HG03457 (cell line): Measurements from ENCODE around the gene EPB41L1.

Experiments used
- ATAC-seq: cut with Tn5 transposase; IDR thresholded peaks from one replicate; pipeline ENCODE4 v1.9.1; 2021; ENCODE audit warnings: moderate number of reproducible peaks; ENCODE audit not compliant: unreplicated experiment

EPB41L1 gene

DNA sequence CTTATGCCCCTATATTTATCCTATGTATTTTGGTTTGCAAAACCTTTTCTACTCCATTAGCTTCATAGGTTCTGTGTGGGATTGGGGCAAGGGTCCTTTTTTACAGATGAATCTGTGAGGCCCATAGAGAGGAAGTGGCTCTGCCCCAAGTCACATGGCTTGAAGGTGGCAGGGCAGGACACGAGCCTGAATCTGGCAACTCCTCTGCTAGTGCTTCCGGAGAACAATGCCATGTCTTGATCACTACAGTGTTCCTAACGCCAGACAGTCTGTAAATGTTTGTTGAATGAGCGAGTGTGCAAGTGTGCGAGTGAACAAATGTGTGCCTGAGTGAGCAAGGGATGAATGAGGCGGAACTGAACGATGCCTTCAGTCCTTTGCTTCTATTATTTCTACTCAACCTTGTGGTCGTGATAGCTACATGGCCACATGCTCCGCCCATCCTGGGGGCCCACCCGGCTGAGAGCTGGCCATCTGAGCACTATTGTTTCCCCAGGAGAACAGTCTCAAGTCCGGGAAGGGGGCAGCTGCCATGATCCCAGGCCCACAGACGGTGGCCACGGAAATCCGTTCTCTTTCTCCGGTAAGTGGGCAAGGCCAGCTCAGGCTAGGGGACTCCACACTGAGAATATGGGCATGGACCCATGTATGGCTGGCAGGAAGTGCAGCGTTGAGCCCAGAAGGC, 64.0 kb downstream of the EPB41L1 start:
- ATAC-seq = no peak

DNA sequence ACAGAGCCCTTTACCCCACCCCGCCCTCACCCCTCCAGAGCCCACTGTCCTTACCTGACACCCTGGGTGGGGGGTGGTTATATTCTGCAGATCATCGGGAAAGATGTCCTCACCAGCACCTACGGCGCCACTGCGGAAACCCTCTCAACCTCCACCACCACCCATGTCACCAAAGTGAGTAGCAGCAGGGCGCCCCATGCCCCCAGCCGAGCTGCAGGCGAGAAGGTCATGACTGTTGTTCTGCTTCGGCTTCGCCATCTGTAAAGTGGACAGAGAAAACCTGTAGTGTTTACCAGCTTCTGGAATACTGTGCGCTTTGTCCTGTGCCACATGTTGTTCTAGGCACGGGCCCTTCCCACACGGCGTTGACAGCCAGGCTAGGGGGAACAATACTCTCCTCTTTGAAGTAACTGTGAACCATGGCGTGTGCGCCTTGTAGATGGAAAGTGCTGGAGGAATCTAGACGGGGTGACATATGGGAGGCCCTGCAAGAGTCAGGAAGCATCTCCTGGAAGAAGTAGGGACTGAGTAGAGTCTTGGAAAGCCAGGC, 65.2 kb downstream of the EPB41L1 start:
- no peak for ATAC-seq

DNA sequence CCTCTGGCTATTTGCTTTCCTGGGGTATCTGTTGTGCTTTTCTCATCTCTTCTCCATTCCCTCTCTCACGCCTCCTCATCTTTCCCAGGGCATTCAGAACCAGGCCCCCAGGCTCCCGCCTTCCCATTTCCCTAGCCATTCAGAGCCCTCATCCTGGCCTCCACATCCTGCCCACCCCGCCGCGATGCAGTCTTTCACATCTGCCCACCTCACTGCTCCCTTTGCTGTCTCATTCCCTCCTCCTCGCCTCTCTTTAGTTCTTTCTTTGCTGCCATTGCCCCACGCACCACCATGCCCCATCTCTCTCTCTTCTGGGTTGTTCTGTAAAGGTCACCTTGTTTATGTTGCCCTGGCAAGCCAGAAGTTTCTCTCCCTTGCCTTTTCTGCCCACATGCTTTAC, 71.1 kb downstream of the EPB41L1 start:
- no peak for ATAC-seq

DNA sequence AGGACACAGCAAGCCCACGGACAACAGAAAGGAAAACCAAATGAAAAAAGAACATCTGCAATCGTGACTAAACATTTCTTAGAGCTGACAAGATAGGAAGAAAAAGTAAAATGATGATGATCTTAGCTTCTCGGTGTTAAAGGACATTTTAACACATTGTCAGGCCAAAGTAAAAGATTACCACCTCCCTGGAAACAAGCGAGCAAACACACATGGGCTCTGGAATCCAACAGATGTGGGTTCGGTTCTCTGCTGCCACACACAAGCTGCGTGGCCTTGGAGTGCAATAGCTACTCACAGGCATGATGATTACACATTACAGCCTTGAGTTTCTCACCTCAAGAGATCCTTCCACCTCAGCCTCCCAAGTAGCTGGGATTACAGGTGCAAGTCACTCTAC, 74.2 kb downstream of the EPB41L1 start:
- no peak for ATAC-seq

DNA sequence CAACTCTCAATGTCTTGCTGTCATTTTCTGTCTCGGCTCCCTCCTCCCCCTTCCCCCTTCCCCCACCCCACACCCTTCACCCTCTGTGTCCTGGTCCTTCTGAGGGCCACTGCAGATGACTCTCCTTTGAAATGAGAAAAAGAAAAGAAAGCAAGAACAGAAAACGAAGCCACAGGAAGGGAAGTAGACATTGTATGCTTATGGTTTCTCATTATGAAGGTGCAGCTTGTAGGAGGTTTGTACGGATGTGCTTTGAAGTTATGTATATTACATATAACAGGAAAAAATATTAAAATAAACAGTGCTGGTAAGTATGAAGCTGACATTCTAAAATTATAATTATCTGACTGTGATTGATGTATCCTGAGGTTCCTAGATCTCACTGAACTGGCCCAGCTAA, 75.5 kb downstream of the EPB41L1 start:
- ATAC-seq = no peak

DNA sequence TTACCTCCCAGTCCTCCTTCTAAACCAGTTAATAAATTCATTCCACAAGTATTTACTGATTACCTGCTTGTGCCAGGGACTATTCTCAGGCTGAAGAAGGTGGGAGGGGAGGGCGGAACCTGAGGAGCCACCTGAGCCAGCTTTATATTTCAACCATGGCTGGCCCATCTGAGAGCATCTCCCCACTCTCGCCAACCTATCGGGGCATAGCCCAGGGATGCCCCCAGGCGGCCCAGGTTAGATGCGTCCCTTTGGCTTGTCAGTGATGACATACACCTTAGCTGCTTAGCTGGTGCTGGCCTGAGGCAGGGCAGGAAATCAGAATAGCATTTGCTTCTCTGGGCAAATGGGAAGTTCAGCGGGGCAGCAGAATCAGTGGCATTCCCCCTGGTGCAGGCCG, 76.8 kb downstream of the EPB41L1 start:
- ATAC-seq = no peak

DNA sequence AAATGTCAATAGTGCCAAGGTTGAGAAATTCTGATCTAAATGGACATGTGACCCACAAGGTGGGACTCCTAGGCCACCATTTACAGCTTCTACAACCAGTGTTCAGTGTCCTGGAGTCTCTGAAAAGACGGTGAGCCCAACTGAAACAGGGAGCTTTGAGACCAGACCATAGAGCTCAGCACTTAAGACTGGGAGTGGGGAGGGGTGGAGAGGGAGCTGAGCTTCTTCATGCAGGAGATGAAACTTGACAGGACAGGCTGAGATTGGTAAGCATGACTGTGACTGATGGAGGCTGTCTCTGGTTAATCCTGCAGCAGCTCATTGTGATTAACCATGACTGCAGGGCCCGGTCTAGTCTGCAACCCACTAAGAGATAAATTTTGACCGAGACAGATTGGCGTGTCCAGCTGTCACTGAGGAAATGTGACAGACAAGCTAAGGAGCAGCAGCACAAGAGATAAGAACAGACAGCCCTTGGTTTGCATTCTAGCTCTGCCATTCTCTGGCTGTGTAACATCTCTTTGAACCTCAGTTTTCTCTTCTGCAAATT, 80.3 kb downstream of the EPB41L1 start:
- no peak for ATAC-seq

DNA sequence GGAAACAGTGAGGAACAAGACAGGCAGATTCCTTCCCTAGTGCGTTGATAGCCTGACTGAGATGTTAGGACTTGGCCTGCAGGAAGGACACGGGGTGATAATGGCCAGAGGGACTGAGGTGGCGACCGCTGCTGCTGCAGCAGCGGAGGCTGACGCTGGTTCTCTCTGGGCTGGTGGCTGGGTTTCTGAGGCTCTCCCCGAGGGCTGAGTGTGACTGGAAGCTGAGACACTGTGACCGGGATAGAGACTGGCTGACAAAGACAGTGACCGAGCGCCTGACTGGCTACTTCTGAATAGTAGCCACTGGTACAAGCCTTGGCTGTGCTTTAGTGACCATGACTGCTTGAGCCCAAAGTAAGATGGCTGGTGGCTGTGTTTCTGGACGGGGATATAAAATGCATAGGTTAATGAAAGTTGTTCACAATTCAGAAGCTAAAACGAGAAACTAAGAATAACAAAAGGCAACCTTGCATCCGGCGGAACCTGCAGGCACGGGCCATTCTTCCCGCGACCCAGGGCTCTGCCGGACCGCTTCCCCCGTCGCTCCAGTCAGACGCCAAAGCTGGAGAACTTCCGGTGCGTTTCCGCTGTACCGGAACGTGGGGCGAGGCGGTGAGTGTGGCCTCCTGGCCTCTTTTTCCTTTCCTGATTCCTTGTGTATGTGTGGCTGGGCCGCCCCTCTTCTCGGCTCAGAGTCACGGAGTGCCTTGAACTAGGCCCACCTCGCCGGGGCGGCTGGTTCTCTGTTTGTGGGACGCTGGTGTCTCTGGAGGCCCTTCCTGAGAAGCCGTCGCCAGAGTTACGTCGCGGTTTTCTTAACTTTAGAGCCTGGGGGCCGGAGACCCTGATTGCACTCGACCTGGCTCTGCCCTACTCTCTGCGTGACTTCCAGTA, 81.6 kb downstream of the EPB41L1 start, which contains the start of gene AAR2:
TSS of gene AAR2 (plus strand) at position 587 of the 894 bp plus-strand sequence. CDS start 3,391 bp downstream, outside the sequence.
- no peak for ATAC-seq

DNA sequence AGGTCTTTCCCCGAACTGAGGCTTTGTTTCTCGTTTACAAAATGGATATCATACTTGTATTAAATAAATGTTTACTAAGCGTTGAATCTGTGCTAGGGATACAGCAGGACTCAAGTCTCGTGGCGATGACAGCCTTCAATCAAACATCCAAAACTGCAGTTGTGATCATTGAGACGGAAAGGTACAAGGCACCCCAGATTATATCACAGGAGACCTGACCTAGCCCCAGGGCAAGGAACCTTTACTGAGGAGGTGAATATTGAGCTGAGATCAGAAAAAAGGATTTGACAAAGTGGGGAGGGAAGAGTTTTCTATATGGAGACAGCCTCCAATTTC, 82.2 kb downstream of the EPB41L1 start:
- ATAC-seq = no peak

DNA sequence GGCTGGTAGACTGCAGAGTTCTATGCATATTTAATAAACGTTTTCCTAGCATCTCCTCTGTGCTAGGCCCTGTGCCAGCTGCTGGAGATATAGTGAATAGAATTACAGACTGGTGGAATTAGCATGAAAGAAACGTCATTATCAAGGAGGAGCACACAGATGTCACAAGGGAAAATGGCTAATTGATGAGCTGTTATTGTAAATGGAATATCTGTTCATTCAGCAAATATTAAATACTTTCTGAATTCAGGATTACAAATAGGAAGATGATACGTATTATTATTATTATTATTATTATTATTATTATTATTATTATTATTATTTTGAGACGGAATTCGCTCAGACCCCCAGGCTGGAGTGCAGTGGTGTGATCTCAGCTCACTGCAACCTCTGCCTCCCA, 82.9 kb downstream of the EPB41L1 start:
- ATAC-seq = no peak

DNA sequence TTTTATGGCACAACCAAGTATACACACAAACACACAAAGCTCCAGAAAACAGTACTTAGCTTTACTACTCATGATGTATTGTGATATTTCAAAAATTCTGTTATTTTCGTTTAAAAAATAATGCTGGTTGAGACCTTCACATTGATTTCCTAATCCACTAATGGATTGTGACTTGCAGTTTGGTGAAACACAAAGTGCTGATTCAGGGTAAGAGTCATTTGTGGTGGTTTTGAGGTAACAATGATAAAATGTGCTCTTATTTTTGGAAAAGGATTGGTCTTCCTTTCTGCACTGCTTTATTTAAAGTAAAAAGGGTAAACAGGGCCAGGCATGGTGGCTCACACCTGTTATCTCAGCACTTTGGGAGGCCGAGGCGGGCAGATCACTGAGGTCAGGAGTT, 83.6 kb downstream of the EPB41L1 start:
- no peak for ATAC-seq

DNA sequence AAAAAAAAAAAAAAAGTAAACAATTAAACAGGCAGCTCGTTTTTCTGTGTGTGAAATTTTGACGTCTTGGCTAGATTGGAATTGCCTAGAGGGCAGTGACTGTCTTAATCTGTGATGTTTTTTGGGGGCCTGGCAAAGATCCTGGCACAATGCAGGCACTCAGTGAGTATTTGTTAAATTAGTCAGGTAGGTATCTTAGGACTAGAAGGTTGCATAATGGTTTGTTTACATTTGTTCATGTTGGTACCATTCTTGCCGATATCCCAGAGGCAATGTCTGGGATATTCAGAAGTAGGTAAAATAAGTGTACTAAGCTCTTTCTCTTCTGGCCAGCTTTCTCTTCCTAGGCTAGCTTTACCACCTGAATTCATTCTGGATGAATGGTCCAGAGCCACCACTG, 84.2 kb downstream of the EPB41L1 start:
- no peak for ATAC-seq

DNA sequence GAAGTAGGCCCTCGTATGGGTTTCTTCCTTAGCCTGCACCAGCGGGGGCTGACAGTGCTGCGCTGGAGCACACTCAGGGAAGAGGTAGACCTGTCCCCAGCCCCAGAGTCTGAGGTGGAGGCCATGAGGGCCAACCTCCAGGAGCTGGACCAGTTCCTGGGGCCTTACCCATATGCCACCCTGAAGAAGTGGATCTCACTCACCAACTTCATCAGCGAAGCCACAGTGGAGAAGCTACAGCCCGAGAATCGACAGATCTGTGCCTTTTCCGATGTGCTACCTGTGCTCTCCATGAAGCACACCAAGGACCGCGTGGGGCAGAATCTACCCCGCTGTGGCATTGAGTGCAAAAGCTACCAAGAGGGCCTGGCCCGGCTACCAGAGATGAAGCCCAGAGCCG, 85.5 kb downstream of the EPB41L1 start:
- no peak for ATAC-seq

DNA sequence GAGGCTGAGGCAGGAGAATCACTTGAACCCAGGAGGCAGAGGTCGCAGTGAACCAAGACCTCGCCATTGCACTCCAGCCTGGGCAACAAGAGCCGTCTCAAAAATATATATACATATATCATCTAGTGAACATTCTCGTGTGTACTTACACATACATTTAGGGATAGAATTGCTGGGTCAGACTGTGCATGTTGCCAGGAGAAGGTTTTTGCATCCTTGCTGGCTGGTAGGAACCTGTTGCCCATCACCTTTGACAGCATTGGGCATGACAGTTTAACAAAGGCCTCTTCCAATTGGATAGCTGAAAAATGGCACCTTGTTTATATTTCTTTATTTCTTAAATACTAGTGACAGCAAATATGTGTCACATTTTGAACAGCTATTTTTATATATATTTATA, 87.1 kb downstream of the EPB41L1 start:
- ATAC-seq = no peak

DNA sequence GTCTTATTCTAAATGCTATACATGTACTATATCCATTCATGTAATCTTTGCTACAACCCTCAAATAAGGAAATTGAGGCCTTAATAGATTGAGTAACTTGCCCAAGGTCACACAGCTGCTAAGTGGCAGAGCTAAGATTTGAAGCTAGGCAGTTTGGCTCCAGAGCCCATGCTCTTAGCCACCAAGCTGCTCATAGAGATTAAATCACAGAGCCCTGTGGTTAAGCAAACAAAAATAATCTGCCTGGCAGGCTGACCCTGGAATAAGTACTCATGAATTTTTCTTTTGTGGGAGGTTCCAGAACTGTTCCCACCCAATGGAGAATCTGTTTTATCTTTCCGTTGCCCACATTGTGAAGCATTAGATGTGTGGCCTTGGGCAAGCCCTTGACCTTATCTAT, 89.2 kb downstream of the EPB41L1 start:
- no peak for ATAC-seq

DNA sequence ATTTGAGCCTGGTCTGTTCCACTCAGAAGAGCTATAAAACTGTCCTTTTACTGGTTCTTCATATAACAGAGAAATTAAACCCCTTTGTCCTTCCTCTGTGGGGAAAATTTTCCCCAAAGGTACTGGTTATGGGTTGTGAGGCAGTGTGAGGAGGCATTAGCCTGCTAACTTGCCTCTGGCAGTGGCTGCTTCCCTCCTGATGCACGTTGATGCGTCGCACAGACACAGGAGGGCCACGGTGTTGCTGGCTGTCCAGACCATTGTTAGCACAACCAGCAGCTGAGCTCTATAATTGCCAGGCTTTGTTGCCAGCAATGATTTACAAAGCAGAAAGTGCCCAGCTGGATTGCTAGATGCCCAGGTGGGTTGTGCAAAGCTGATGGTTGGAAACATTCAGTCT, 91.9 kb downstream of the EPB41L1 start:
- ATAC-seq = no peak

DNA sequence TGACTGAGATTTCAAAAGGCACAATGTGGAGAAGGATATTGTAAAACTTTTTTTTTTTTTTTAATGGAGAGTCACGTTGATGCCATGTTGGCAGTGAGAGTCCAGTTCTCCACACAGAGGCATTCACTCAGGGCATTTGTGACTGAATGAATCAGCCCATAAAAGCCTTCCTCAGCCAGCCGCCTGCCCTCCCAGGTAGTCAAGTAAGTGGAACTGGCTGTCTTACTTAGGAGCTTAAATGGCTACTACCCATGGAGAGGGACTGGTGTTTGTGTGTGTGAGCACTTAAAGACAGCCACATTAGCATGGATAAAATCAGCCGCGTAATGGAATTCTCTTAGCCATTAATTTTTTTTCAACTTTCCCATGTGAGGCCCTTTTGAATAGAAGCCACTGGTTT, 94.3 kb downstream of the EPB41L1 start:
- ATAC-seq = no peak

DNA sequence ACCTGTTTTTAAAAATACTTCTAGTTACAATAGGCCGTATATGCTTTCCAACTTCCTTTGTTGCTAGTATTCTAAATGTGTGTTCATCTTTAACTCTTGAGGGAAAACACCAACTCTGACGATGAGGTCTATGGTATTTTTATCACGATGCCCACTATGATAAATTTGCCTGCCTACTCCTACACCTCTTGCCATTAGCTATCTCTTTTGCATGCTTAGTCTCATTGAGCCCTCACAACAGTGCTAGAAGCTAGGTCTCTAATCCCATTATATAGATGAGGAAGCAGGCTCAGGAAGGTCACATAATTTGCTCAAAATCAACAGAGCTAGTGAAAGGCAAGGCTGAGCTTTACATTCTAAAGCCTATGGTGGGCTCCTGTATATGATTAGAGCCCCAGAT, 94.9 kb downstream of the EPB41L1 start:
- no peak for ATAC-seq

DNA sequence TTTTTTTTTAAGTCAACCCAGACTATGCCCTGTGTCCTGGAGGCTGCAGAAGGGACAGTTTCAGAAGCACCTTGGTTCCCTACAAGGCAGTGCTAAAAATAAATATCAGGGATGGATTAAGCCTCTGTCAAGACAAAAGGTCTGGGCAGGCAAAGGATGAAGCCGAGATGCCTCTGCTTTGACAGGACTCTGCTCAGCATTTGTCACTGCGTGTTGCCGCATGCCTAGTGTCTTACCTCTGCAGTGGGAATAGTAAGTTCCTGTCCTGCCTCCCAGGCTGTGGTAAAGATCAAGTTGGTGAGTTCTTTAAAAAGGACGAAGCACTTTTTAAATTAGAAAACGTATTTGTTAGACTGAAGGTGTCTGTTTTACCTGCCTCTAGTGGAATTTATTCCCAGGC, 96.9 kb downstream of the EPB41L1 start:
- no peak for ATAC-seq

DNA sequence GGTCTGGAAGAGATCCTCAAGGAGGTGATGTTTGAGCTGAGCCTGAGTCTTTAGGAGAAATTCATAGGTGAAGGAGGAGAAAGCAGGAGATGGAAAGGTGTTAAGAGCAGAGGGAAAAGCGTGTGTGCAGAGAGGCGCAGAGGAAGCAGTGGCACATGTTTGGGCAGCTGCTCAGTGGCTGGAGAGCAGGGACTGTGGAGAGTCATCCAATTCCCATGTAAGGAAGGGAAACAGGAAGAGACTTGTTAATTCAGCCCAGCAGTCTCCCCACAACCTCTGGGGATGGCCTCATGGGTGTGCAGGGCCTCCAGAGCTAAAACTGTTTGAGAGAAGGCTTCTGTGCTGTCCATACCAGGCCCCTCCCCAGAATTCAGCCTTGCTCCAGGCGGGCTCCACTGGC, 98.0 kb downstream of the EPB41L1 start:
- ATAC-seq = no peak

DNA sequence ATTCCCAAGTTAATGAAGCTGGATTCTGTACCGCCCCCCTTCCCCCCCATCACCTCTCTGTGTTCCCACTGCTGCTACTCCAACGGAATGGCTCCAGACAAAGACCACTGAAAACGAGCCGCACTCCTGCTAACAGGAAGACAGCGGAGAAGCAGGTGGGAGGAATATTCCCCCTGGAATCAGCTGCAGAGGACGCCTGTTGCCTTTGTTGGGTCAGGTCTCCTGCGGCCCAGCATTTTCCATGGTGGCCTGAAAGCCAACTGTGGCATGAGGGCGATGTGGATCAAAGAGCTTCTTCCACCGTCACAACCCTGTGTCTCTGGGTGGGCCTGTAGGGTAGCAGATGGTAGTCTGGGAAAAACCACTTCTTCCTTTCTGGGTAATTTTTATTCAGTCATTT, 98.5 kb downstream of the EPB41L1 start:
- no peak for ATAC-seq

DNA sequence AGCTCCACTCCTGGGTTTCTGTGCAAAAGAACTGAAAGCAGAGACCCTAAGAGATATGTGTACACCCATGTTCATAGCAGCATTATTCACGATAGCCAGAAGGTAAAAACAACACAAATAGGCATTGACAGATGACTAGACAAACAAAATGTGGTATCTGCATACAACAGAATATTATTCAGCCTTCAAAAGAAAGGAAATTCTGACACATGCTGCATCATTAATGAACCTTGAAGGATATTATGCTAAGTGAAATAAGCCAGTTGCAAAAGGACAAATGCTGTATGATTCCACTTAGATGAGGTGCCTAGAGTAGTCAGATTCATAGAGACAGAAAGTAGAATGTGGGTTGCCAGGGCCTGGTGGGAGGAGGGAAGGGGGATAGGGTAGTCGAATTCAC, 99.5 kb downstream of the EPB41L1 start:
- ATAC-seq = no peak
